OCI-LY7 (cell line): Measurements from ENCODE around the gene LRRC1. TPM values are rescaled to one million over a fixed set of nuclear protein-coding genes. Genes with fewer than 3 reads are reported as not detected.

ENCODE experiments used
- BruUV-seq: library from RNA; stranded (reverse); fragments of 400-500 nt; replicated peaks from 2 replicates; lab custom pipeline; 2021; lab: Mats Ljungman, UMichigan
- CTCF ChIA-PET: fragments of 300-600 bp; sonication (Branson Sonifier 250); formaldehyde crosslinking; loops from one replicate; lab custom pipeline; 2022; ENCODE audit warnings: antibody characterized with exemption; ENCODE audit not compliant: unreplicated experiment; lab: Charles Lee
- POLR2A ChIA-PET: fragments of 300-600 bp; sonication (Branson Sonifier 250); formaldehyde crosslinking; loops from one replicate; lab custom pipeline; 2022; ENCODE audit warnings: antibody characterized with exemption; lab: Charles Lee
- DNase-seq: peaks from one replicate; pipeline ENCODE4 v3.0.0-alpha.2; 2015; ENCODE audit warnings: low spot score
- H2AFZ ChIP-seq: fragments of 200-600 bp; sonication (generic), shearing (Covaris generic); 2 replicates; pipeline ENCODE4 v1.6.1; 2014; ENCODE audit warnings: mild to moderate bottlenecking, antibody characterized with exemption, low read length, moderate library complexity
- H3K27ac ChIP-seq: fragments of 200-600 bp; sonication (generic); 2 replicates; pipeline ENCODE4 v1.5.1; 2014; ENCODE audit warnings: mixed run types, low read depth, mild to moderate bottlenecking, moderate library complexity, low read length, inconsistent platforms; ENCODE audit not compliant: poor library complexity, severe bottlenecking
- H3K36me3 ChIP-seq: fragments of 200-600 bp; sonication (generic); 2 replicates; pipeline ENCODE4 v1.6.1; 2014; ENCODE audit warnings: mild to moderate bottlenecking, antibody characterized with exemption, low read length, moderate library complexity, mixed read lengths; ENCODE audit not compliant: insufficient read depth
- H3K4me1 ChIP-seq: fragments of 200-600 bp; sonication (generic); 2 replicates; pipeline ENCODE4 v1.5.1; 2014; ENCODE audit warnings: mild to moderate bottlenecking, low read length; ENCODE audit not compliant: insufficient read depth, poor library complexity, severe bottlenecking
- H3K4me2 ChIP-seq: fragments of 200-600 bp; sonication (generic); 2 replicates; pipeline ENCODE4 v1.6.1; 2014; ENCODE audit warnings: mild to moderate bottlenecking, low read length
- H3K4me3 ChIP-seq: fragments of 200-600 bp; sonication (generic); 2 replicates; pipeline ENCODE4 v1.5.1; 2014; ENCODE audit warnings: mild to moderate bottlenecking, low read depth, low read length; ENCODE audit not compliant: poor library complexity, severe bottlenecking
- H3K79me2 ChIP-seq: fragments of 200-600 bp; sonication (generic); 2 replicates; pipeline ENCODE4 v1.6.1; 2016; ENCODE audit warnings: low read depth, mild to moderate bottlenecking, low read length, moderate library complexity, mixed read lengths; ENCODE audit not compliant: insufficient read depth
- H3K9me2 ChIP-seq: fragments of 200-600 bp; sonication (generic); 2 replicates; pipeline ENCODE4 v1.6.1; 2016; ENCODE audit warnings: mild to moderate bottlenecking, low read length, mixed read lengths; ENCODE audit not compliant: insufficient read depth
- H3K9me3 ChIP-seq: fragments of 200-600 bp; sonication (generic); 2 replicates; pipeline ENCODE4 v1.6.1; 2014; ENCODE audit warnings: mild to moderate bottlenecking, mixed run types, low read length, mixed read lengths
- H4K20me1 ChIP-seq: fragments of 200-600 bp; sonication (generic); 2 replicates; pipeline ENCODE4 v1.6.1; 2014; ENCODE audit warnings: mild to moderate bottlenecking, antibody characterized with exemption, low read length, moderate library complexity, mixed read lengths; ENCODE audit not compliant: insufficient read depth
- EZH2phosphoT487 ChIP-seq: fragments of 200-600 bp; sonication (generic); IDR thresholded peaks from 2 replicates; pipeline ENCODE4 v1.6.1; 2018; ENCODE audit warnings: low read depth, borderline replicate concordance, mild to moderate bottlenecking, mixed run types, antibody characterized with exemption, low read length, moderate library complexity, mixed read lengths
- intact Hi-C: fragments of 100-400 bp; cut with micrococcal nuclease; formaldehyde crosslinking; loops from one replicate; pipeline ENCODE4 v1.10.0; 2022; ENCODE audit not compliant: unreplicated experiment
- total RNA-seq, 2 experiments: library from RNA; depleted of rRNA in 1 of 2; stranded (reverse); fragments of >200 nt in 1 of 2; shearing (Covaris generic) in 1 of 2; gene quantifications; 2 replicates each; pipeline ENCODE4 v1.2.3, GENCODE V29; 2014 to 2022
- TF ChIP-seq, protein P1 (sequence below): fragments of 200-600 bp; sonication (generic); conservative IDR thresholded peaks from 2 replicates; pipeline ENCODE4 v1.5.1; 2014; ENCODE audit warnings: mild to moderate bottlenecking, antibody characterized with exemption, low read length, moderate library complexity, mixed read lengths

The LRRC1 gene
- total RNA-seq, 2 experiments from 2014 or later = 8.2 to 8.4 TPM

GRCh38 chr6:53860511-53860910 is 65.7 kb downstream of the LRRC1 start:
- ChIA-PET POLR2A (no interaction called here), CTCF (no interaction called here)
- H3K4me3 ChIP-seq = no peak overlapping the region
- no peak overlapping the region for H3K27ac ChIP-seq
- H3K9me3 ChIP-seq = no peaks in the 10 kb centered on the region
- H4K20me1 ChIP-seq = no peaks in the 10 kb centered on the region
- no peaks in the 10 kb centered on the region for H3K79me2 ChIP-seq
- BruUV-seq = no TSS peak
- no peak overlapping the region for H2AFZ ChIP-seq
- H3K9me2 ChIP-seq = no peaks in the 10 kb centered on the region
- no peak for DNase-seq
- intact Hi-C loops = no loop called here
- H3K4me1 ChIP-seq = no peaks in the 10 kb centered on the region
- H3K4me2 ChIP-seq = no peak overlapping the region
- H3K36me3 ChIP-seq = no peaks in the 10 kb centered on the region
- no peak for TF ChIP-seq EZH2phosphoT487
- TF ChIP-seq, protein P1, sequence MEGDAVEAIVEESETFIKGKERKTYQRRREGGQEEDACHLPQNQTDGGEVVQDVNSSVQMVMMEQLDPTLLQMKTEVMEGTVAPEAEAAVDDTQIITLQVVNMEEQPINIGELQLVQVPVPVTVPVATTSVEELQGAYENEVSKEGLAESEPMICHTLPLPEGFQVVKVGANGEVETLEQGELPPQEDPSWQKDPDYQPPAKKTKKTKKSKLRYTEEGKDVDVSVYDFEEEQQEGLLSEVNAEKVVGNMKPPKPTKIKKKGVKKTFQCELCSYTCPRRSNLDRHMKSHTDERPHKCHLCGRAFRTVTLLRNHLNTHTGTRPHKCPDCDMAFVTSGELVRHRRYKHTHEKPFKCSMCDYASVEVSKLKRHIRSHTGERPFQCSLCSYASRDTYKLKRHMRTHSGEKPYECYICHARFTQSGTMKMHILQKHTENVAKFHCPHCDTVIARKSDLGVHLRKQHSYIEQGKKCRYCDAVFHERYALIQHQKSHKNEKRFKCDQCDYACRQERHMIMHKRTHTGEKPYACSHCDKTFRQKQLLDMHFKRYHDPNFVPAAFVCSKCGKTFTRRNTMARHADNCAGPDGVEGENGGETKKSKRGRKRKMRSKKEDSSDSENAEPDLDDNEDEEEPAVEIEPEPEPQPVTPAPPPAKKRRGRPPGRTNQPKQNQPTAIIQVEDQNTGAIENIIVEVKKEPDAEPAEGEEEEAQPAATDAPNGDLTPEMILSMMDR = no peak

- BruUV-seq = no TSS peak
- no peak overlapping the region for H3K27ac ChIP-seq
- no peak for DNase-seq
- no peak for TF ChIP-seq EZH2phosphoT487
- TF ChIP-seq, protein P1 = no peak
- no peaks in the 10 kb centered on the region for H3K9me2 ChIP-seq
- H3K9me3 ChIP-seq = no peaks in the 10 kb centered on the region
- H4K20me1 ChIP-seq = no peaks in the 10 kb centered on the region
- no peaks in the 10 kb centered on the region for H3K79me2 ChIP-seq
- intact Hi-C loops = no loop called here
- no peaks in the 10 kb centered on the region for H3K4me1 ChIP-seq
- no peak overlapping the region for H2AFZ ChIP-seq
- no peak overlapping the region for H3K4me2 ChIP-seq
- ChIA-PET CTCF (no interaction called here), POLR2A (interaction anchor here (0.6 kb wide), 1 partner anchor 34 kb away, joined by 3 read pairs; no protein-coding TSS in a partner anchor)
- H3K36me3 ChIP-seq = no peaks in the 10 kb centered on the region
- H3K4me3 ChIP-seq = no peak overlapping the region
These were observed 66.7 kb downstream of the LRRC1 start for GRCh38 chr6:53861518-53861917.

- BruUV-seq = no TSS peak
- H3K4me2 ChIP-seq = no peak overlapping the region
- H3K9me3 ChIP-seq = no peaks in the 10 kb centered on the region
- TF ChIP-seq, protein P1 = no peak
- TF ChIP-seq EZH2phosphoT487 = no peak
- no peaks in the 10 kb centered on the region for H3K79me2 ChIP-seq
- H3K27ac ChIP-seq = no peak overlapping the region
- no peak for DNase-seq
- POLR2A ChIA-PET = interaction anchor here (0.8 kb wide), 1 partner anchor 20 kb away, joined by 3 read pairs; no protein-coding TSS in a partner anchor
- no peak overlapping the region for H3K4me3 ChIP-seq
- no peaks in the 10 kb centered on the region for H3K9me2 ChIP-seq
- CTCF ChIA-PET = no interaction called here
- intact Hi-C loops = no loop called here
- H4K20me1 ChIP-seq = no peaks in the 10 kb centered on the region
- H3K4me1 ChIP-seq = no peaks in the 10 kb centered on the region
- no peaks in the 10 kb centered on the region for H3K36me3 ChIP-seq
- no peak overlapping the region for H2AFZ ChIP-seq
These were observed 68.1 kb downstream of the LRRC1 start for GRCh38 chr6:53862662-53863462.
